GM23338 (cell line): ENCODE data around the gene TNFRSF1A.
"Not testable (repeated sequence)": the region's sequence is repeated elsewhere in the genome, so short reads cannot be mapped to it uniquely, and the experiment has no call there.

ENCODE experiments used
- CREB1 ChIP-seq: fragments of 250-450 bp; sonication (Bioruptor Pico); IDR thresholded peaks from 2 replicates; pipeline ENCODE4 v1.5.0; 2020; ENCODE audit warnings: low read depth, mild to moderate bottlenecking, moderate library complexity
- CTCF ChIP-seq, 2 experiments: fragments of 200-600 bp in 1 of 2; sonication (generic) in 1 of 2; conservative IDR thresholded peaks; 2 replicates each; pipeline versions ENCODE4 v1.5.1 to v1.6.1; 2016 to 2017; ENCODE audit warnings: antibody characterized with exemption in 2 of 2, low read depth in 2 of 2, mild to moderate bottlenecking in 2 of 2, moderate library complexity in 1 of 2
- ETS1 ChIP-seq: IDR thresholded peaks from 2 replicates; pipeline ENCODE4 v1.6.1; 2016; ENCODE audit warnings: antibody characterized with exemption
- EZH2 ChIP-seq: fragments of 200-600 bp; sonication (generic); IDR thresholded peaks from one replicate; pipeline ENCODE4 v1.8.0; 2017; ENCODE audit warnings: antibody characterized with exemption, mild to moderate bottlenecking, low read depth; ENCODE audit not compliant: unreplicated experiment
- EZH2phosphoT487 ChIP-seq: fragments of 200-600 bp; sonication (generic); IDR thresholded peaks from one replicate; pipeline ENCODE4 v1.8.1; 2018; ENCODE audit warnings: antibody characterized with exemption; ENCODE audit not compliant: unreplicated experiment
- POLR2AphosphoS5 ChIP-seq: IDR thresholded peaks from 2 replicates; pipeline ENCODE4 v1.6.1; 2016; ENCODE audit warnings: antibody characterized with exemption, low read depth
- REST ChIP-seq: IDR thresholded peaks from one replicate; pipeline ENCODE4 v1.6.1; 2018; ENCODE audit warnings: antibody characterized with exemption; ENCODE audit not compliant: unreplicated experiment
- ZNF114 ChIP-seq: fragments of 250-450 bp; sonication (Bioruptor Pico); IDR thresholded peaks from 2 replicates; pipeline ENCODE4 v1.5.0; 2020; ENCODE audit warnings: mild to moderate bottlenecking, moderate library complexity
- ZNF331 ChIP-seq: fragments of 250-450 bp; sonication (Bioruptor Pico); IDR thresholded peaks from 2 replicates; pipeline ENCODE4 v1.5.0; 2020; ENCODE audit warnings: low read depth, mild to moderate bottlenecking, moderate library complexity
- ZNF462 ChIP-seq: fragments of 250-450 bp; sonication (Bioruptor Pico); IDR thresholded peaks from 2 replicates; pipeline ENCODE4 v1.5.0; 2020; ENCODE audit warnings: mild to moderate bottlenecking, moderate library complexity

- not testable (repeated sequence) for TF ChIP-seq CTCF (conservative IDR thresholded peaks at IDR 0.05; ENCODE audit: low read depth in 2 of 2); ZNF331 (CRISPR knock-in tag); POLR2AphosphoS5; ETS1; CREB1 (CRISPR knock-in tag); EZH2; EZH2phosphoT487; ZNF114 (CRISPR knock-in tag); ZNF462 (CRISPR knock-in tag); REST
Observed at GRCh38 chr12:6344101-6344660, 2.3 kb upstream of the TNFRSF1A start.
